Left lung (tissue), 10 donors: Measurements from ENCODE around the gene TEF. TPM values are rescaled to one million over a fixed set of nuclear protein-coding genes. Genes with fewer than 3 reads are reported as not detected.

Experiments used
- ATAC-seq: fragments of 200-7000 bp; cut with Tn5 transposase; one replicate; pipeline ENCODE4 v1.9.1; 2020; ENCODE audit warnings: moderate library complexity
- DNase-seq, 4 donors: peaks; one replicate each; pipeline ENCODE4 v3.0.0-alpha.2; 2013 to 2020
- H3K27ac ChIP-seq, 2 donors: fragments of 200-600 bp; sonication (generic) in 1 of 2; one replicate each; pipeline versions ENCODE4 v1.5.0 to v1.8.0; 2020 to 2021
- H3K27me3 ChIP-seq, 2 donors: fragments of 200-600 bp; sonication (generic) in 1 of 2; one replicate each; pipeline versions ENCODE4 v1.5.0 to v1.8.0; 2020 to 2021
- H3K36me3 ChIP-seq, 2 donors: fragments of 200-600 bp; sonication (generic) in 1 of 2; one replicate each; pipeline versions ENCODE4 v1.5.0 to v1.8.0; 2020 to 2021
- H3K4me1 ChIP-seq, 2 donors: fragments of 200-600 bp; one replicate each; pipeline ENCODE4 v1.8.0; 2021
- H3K4me3 ChIP-seq, 2 donors: fragments of 200-600 bp; sonication (generic) in 1 of 2; one replicate each; pipeline versions ENCODE4 v1.5.0 to v1.8.0; 2020 to 2021; ENCODE audit warnings: mild to moderate bottlenecking in 1 of 2
- H3K9me3 ChIP-seq, 2 donors: fragments of 200-600 bp; sonication (generic) in 1 of 2; one replicate each; pipeline versions ENCODE4 v1.5.0 to v1.8.0; 2020 to 2021
- intact Hi-C, 2 donors: fragments of 100-400 bp; cut with DNase I; formaldehyde crosslinking; loops; one replicate each; pipeline versions ENCODE4 v1.11.2 to v1.14.2; 2022
- polyA plus RNA-seq, 6 donors: library from polyadenylated mRNA; unstranded; fragments of 120-200 nt; gene quantifications; one replicate each; pipeline ENCODE4 v1.2.1, GENCODE V29; 2013; ENCODE audit not compliant: insufficient read length in 6 of 6
- total RNA-seq, 2 donors: library from RNA; stranded (reverse); fragmentation: NEBNext Ultra II Directional; extraction: Animal tissue kit (Norgen Biotek cat#: 25700); gene quantifications; one replicate each; pipeline ENCODE4 v1.2.1, GENCODE V29; 2021
- TF ChIP-seq, protein P1 (sequence below), 2 donors: fragments of 200-600 bp; sonication (generic) in 1 of 2; IDR thresholded peaks; one replicate each; pipeline versions ENCODE4 v1.5.0 to v1.8.0; 2021; ENCODE audit warnings: antibody characterized with exemption in 2 of 2
- donor health status: DM: no; HTN: yes; CAD: no.
- donor health status: DM: no; HTN: no; CAD: no.

Gene TEF
- total and polyA plus RNA-seq, 8 donors, result 10.2 to 17.3 (median 12.1) TPM

DNA sequence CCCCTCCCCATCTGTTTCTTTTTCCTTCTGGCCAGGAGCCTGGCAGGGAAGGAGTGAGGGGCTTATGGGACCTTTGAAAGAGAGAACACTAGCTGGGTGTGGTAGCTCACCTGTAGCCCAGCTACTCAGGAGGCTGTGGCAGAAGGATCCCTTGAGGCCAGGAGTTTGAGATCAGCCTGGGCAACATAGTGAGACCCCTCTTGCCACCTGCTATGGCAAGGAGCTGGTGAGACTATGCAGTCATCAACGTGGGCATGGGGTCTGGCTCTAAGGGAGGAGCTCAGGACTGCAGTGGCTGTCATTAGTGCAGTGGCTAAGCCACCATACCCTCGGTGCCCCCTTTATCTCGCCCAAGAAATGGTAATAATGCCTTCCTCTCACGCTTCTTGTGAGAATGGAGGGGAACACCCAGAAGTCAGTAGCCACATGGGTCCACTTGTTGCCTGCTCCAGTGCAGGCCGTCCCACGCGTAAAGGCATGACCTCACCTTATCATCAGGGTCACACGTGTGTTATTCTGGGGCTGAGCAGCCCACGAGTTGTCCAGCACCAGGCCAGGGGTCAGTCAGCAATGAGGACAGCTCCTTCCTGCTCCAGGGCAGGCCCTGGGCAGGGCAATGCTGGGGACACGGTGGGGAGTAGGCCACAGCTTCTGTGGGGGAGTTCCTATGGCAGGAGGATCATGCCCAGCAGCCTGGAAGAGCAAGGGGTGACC is 27.7 kb upstream of the TEF start:
- intact Hi-C loops, result no loop called here
- H3K36me3 ChIP-seq, result peaks cover 0 to 100% of the 10 kb centered on the region in 2 donors
- no peak for DNase-seq

DNA sequence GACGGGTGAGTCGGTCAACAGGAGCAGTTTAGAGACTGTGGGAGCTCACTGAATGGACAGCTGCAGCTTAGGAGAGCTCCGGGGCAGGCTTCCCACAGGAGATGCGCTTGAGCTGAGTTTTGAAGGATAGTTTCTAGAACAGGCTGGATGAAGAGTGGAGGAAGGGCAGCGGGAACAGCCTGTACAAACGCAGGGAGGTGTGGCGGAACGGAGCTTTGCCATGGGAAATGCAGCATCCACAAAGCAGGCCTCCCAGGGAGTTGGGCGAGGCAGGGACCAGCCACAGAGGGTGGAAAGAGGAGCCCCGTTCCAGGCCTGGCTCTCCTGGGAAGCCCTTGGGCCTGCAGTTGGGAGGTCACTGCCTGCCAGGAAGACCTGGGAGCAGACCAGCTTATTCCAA is 26.8 kb upstream of the TEF start:
- no peak for DNase-seq
- ATAC-seq, result no peak
- TF ChIP-seq, protein P1, sequence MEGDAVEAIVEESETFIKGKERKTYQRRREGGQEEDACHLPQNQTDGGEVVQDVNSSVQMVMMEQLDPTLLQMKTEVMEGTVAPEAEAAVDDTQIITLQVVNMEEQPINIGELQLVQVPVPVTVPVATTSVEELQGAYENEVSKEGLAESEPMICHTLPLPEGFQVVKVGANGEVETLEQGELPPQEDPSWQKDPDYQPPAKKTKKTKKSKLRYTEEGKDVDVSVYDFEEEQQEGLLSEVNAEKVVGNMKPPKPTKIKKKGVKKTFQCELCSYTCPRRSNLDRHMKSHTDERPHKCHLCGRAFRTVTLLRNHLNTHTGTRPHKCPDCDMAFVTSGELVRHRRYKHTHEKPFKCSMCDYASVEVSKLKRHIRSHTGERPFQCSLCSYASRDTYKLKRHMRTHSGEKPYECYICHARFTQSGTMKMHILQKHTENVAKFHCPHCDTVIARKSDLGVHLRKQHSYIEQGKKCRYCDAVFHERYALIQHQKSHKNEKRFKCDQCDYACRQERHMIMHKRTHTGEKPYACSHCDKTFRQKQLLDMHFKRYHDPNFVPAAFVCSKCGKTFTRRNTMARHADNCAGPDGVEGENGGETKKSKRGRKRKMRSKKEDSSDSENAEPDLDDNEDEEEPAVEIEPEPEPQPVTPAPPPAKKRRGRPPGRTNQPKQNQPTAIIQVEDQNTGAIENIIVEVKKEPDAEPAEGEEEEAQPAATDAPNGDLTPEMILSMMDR (IDR thresholded peaks at IDR 0.05), result no peak
- Histone ChIP-seq H3K27me3 (no peaks in the 10 kb centered on the region), H3K36me3 (peaks cover 0 to 95% of the 10 kb centered on the region in 2 donors), H3K9me3 (no peaks in the 10 kb centered on the region), H3K27ac (no peak overlapping the region), H3K4me1 (no peaks in the 10 kb centered on the region), H3K4me3 (no peak overlapping the region)
- intact Hi-C loops, result no loop called here

More for the DNA sequence above, 27.7 kb upstream of the TEF start:
- Histone ChIP-seq H3K27ac (no peak overlapping the region), H3K27me3 (no peaks in the 10 kb centered on the region), H3K4me1 (no peaks in the 10 kb centered on the region), H3K9me3 (no peaks in the 10 kb centered on the region), H3K4me3 (no peak overlapping the region)
- no peak for ATAC-seq
- TF ChIP-seq, protein P1 (IDR thresholded peaks at IDR 0.05), result no peak

DNA sequence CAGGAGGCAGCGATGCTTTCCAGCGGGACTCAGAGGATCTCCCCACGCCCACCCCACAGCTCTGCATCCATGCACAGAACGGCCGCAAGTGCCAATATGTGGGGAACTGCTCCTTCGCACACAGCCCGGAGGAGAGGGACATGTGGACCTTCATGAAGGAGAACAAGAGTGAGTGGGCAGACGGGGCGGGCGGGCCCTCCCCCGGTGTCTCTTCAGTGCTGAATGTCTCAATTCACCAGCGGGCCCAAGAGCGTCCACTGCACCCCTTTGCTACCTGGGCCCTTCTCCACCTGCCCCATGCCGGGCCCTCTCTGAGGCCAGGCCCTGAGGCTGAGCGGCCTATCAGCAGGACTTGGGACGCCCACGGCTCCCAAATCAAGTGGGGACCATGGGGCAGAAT is 25.8 kb upstream of the TEF start:
- TF ChIP-seq, protein P1 (IDR thresholded peaks at IDR 0.05), result no peak
- no peak for ATAC-seq
- H3K36me3 ChIP-seq, result peaks cover 0 to 85% of the 10 kb centered on the region in 2 donors
- no peak overlapping the region for H3K4me3 ChIP-seq
- H3K27ac ChIP-seq, result no peak overlapping the region
- H3K9me3 ChIP-seq, result no peaks in the 10 kb centered on the region
- DNase-seq, result no peak
- H3K27me3 ChIP-seq, result no peaks in the 10 kb centered on the region
- intact Hi-C loops, result no loop called here
- H3K4me1 ChIP-seq, result no peaks in the 10 kb centered on the region

GRCh38 chr22:41356430-41357028 is 25.2 kb upstream of the TEF start:
- Histone ChIP-seq H3K36me3 (peaks cover 0 to 79% of the 10 kb centered on the region in 2 donors), H3K4me3 (no peak overlapping the region), H3K9me3 (no peaks in the 10 kb centered on the region), H3K27me3 (no peaks in the 10 kb centered on the region), H3K4me1 (no peaks in the 10 kb centered on the region), H3K27ac (no peak overlapping the region)
- TF ChIP-seq, protein P1 (IDR thresholded peaks at IDR 0.05), result no peak
- ATAC-seq (no peak), DNase-seq (peak in 1 of 4 donors; percentile 75)
- intact Hi-C loops, result no loop called here

DNA sequence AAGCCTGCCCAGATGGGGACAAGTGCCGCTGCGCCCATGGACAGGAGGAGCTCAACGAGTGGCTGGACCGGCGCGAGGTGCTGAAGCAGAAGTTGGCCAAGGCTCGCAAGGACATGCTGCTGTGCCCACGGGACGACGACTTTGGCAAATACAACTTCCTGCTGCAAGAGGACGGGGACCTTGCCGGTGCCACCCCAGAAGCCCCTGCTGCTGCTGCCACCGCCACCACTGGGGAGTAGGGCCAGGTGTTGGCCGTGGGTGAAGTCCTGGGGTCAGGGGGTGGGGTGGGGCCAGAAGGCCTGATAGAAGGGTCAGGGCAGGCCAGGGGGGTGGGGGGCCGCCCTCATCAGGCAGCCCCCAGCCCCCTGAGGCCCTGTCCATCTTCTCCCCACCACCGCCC is 24.6 kb upstream of the TEF start:
- ATAC-seq (no peak), DNase-seq (no peak)
- TF ChIP-seq, protein P1 (IDR thresholded peaks at IDR 0.05), result no peak
- Histone ChIP-seq H3K4me1 (no peaks in the 10 kb centered on the region), H3K9me3 (no peaks in the 10 kb centered on the region), H3K27ac (no peak overlapping the region), H3K36me3 (peaks cover 0 to 73% of the 10 kb centered on the region in 2 donors), H3K27me3 (no peaks in the 10 kb centered on the region), H3K4me3 (no peak overlapping the region)
- intact Hi-C loops, result no loop called here
